Glutamatergic neuron (in vitro differentiated cells): ENCODE data around the gene PARP16. TPM values are rescaled to one million over a fixed set of nuclear protein-coding genes. Genes with fewer than 3 reads are reported as not detected.

Source experiments
- DNase-seq: peaks from one replicate; pipeline ENCODE4 v3.0.0; 2022
- H3K27ac Mint-ChIP-seq: one replicate; pipeline ENCODE4 v1.8.0; 2020; ENCODE audit warnings: mild to moderate bottlenecking, mixed read lengths, inconsistent platforms; ENCODE audit not compliant: unreplicated experiment
- H3K27me3 Mint-ChIP-seq: one replicate; pipeline ENCODE4 v1.8.0; 2020; ENCODE audit warnings: mild to moderate bottlenecking, moderate library complexity, mixed read lengths, inconsistent platforms; ENCODE audit not compliant: unreplicated experiment
- H3K36me3 Mint-ChIP-seq: one replicate; pipeline ENCODE4 v1.8.0; 2020; ENCODE audit warnings: mild to moderate bottlenecking, mixed read lengths, inconsistent platforms; ENCODE audit not compliant: unreplicated experiment
- H3K4me1 Mint-ChIP-seq: one replicate; pipeline ENCODE4 v1.8.0; 2020; ENCODE audit warnings: mild to moderate bottlenecking, low read depth, mixed read lengths, inconsistent platforms; ENCODE audit not compliant: unreplicated experiment
- H3K4me3 Mint-ChIP-seq: one replicate; pipeline ENCODE4 v1.8.0; 2020; ENCODE audit warnings: mild to moderate bottlenecking, mixed read lengths, inconsistent platforms; ENCODE audit not compliant: unreplicated experiment
- H3K9me3 Mint-ChIP-seq: one replicate; pipeline ENCODE4 v1.8.0; 2020; ENCODE audit warnings: mild to moderate bottlenecking, moderate library complexity, mixed read lengths, inconsistent platforms; ENCODE audit not compliant: unreplicated experiment
- CTCF ChIP-seq: fragments of 200-600 bp; sonication (generic); IDR thresholded peaks from one replicate; pipeline ENCODE4 v1.5.0; 2021; ENCODE audit not compliant: partially characterized antibody, unreplicated experiment
- total RNA-seq: library from RNA; stranded (reverse); fragmentation: NEBNext Ultra II Directional; extraction: Animal tissue kit (Norgen Biotek cat#: 25700); gene quantifications from one replicate; pipeline ENCODE4 v1.2.1, GENCODE V29; 2021; ENCODE audit not compliant: unreplicated experiment

The PARP16 gene
- total RNA-seq, 1 donor from 2014 or later = 6.8 TPM

DNA sequence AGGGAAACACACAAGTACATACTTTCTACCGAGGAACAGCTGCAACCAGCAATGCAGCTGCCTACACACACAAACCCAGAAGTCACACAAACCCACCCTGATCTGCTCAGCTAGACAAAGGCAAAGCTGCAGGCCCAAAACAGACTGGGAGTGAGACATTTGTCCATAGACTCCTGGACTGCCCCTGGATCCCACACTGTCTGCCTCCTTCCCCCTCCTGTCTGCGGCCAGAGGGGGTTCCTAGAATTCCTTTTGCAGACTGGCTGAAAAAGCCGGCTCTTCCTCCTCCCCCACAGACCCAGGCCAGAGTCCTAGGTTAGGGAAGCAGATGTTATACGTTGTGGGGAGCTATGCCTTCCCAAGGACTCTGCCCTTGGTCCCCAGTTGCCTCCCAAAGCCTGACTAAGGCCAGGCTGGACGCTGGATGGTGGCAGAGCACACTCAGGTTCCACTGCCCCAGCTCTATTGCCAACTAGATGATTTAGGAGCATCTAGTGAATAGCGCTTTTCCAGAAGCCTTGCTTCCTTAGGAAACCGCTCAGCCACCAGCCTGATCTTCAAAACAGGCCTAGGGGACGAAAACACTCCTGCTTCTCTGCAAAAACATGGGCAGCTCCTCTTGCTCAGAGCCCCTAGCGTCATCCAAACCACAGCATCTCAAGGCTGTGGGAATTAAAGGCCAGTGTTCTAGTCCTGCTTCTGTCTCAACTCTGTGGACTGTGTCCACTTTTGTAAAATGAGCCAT is 38.0 kb downstream of the PARP16 start:
- peaks cover 1% of the 10 kb centered on the region for H3K9me3 Mint-ChIP-seq
- no peak overlapping the region for H3K4me3 Mint-ChIP-seq
- H3K27ac Mint-ChIP-seq = no peak overlapping the region
- H3K36me3 Mint-ChIP-seq = peaks cover 11% of the 10 kb centered on the region
- peaks cover 5% of the 10 kb centered on the region for H3K27me3 Mint-ChIP-seq
- no peak for DNase-seq
- TF ChIP-seq CTCF = no peak
- H3K4me1 Mint-ChIP-seq = peaks cover 9% of the 10 kb centered on the region

- Mint-ChIP-seq H3K4me3 (no peak overlapping the region), H3K4me1 (peaks cover 9% of the 10 kb centered on the region), H3K27ac (no peak overlapping the region), H3K36me3 (peaks cover 11% of the 10 kb centered on the region), H3K27me3 (peaks cover 5% of the 10 kb centered on the region), H3K9me3 (peaks cover 1% of the 10 kb centered on the region)
- no peak for DNase-seq
- TF ChIP-seq CTCF = no peak
Observed at GRCh38 chr15:65246939-65247338, 39.7 kb downstream of the PARP16 start.

DNA sequence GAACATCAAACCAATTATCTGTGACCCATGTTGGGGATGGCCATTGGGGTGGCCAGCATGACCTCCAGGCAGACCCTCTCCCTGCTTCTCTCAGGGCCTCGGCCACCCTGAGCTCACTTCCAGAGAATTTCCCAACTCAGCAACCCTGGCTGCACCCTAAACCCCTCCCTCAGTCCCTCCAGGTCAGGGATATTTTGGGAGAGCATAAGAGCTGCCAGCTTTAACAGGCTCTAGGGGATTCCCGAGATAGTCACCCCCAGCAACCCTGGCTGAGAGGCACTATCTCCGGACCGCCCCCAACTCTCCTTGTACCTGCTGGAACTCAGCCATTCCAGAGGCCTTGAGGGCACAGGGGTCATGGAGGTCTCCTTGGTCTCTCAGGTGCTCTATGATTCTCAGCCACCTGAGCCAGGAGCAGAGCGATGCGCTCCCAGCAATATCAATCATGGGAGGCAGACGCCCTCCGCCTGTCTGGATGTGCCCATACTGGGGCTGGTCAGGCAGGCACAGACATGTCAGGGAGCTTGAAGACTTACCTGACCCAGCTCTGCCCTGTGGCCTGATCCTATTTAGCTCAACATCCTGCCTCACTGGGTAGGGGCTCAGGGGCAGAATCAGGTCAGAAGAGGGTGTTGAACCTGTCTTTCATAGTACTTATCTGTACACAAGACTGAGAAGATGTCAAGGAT is 40.5 kb downstream of the PARP16 start:
- H3K4me3 Mint-ChIP-seq = no peak overlapping the region
- peaks cover 11% of the 10 kb centered on the region for H3K36me3 Mint-ChIP-seq
- no peak overlapping the region for H3K27ac Mint-ChIP-seq
- TF ChIP-seq CTCF = no peak
- peaks cover 1% of the 10 kb centered on the region for H3K9me3 Mint-ChIP-seq
- peaks cover 5% of the 10 kb centered on the region for H3K27me3 Mint-ChIP-seq
- no peak for DNase-seq
- peaks cover 9% of the 10 kb centered on the region for H3K4me1 Mint-ChIP-seq

DNA sequence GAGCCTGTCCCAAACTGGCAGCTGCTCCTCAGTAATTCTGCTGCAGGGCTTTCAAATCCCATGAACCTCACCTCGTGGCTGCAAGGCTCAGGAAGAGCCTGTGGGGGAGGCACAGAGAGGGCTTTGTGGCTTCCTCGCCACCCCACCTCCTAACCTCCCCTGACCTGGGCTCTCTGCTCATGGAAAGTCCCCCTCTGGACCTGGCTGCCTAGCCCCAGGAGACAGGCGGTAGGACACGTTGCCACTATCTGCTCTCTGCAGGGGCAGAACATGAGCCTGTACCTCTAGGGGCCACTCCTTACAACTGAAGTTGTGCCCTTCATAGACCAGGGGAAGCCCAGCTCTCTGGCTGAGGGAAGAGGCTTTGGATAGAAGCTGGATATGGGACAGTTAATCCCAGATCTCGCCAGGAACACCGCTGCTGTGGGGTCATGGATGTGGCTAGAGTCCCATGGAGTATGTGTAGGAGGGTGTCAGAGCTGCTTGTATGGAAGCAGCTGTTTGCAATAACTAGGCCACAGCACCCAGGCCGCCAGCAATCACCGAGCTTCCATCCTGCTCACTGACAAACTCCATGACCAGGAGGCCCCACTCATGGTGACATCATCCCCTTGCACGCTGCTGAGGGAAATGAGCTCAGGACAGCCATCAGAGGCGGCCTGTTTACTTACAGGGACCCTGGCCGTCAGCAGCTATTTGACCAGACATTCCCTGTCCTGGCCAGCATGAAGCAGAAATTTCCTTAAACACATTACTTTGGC is 41.4 kb downstream of the PARP16 start:
- DNase-seq = no peak
- Mint-ChIP-seq H3K9me3 (peaks cover 1% of the 10 kb centered on the region), H3K27me3 (peaks cover 5% of the 10 kb centered on the region), H3K4me1 (peaks cover 9% of the 10 kb centered on the region), H3K36me3 (peaks cover 11% of the 10 kb centered on the region), H3K4me3 (no peak overlapping the region), H3K27ac (no peak overlapping the region)
- no peak for TF ChIP-seq CTCF
